Measurements from ENCODE around the gene RAD23B. TPM values are rescaled to one million over a fixed set of nuclear protein-coding genes. Genes with fewer than 3 reads are reported as not detected.

The RAD23B gene
- total and polyA plus RNA-seq, 2 of the 13 experiments (the other 11 are each of a cell fraction or from before 2014, with no cell fraction given): 133 to 156 TPM

- TF ChIP-seq, protein P1, sequence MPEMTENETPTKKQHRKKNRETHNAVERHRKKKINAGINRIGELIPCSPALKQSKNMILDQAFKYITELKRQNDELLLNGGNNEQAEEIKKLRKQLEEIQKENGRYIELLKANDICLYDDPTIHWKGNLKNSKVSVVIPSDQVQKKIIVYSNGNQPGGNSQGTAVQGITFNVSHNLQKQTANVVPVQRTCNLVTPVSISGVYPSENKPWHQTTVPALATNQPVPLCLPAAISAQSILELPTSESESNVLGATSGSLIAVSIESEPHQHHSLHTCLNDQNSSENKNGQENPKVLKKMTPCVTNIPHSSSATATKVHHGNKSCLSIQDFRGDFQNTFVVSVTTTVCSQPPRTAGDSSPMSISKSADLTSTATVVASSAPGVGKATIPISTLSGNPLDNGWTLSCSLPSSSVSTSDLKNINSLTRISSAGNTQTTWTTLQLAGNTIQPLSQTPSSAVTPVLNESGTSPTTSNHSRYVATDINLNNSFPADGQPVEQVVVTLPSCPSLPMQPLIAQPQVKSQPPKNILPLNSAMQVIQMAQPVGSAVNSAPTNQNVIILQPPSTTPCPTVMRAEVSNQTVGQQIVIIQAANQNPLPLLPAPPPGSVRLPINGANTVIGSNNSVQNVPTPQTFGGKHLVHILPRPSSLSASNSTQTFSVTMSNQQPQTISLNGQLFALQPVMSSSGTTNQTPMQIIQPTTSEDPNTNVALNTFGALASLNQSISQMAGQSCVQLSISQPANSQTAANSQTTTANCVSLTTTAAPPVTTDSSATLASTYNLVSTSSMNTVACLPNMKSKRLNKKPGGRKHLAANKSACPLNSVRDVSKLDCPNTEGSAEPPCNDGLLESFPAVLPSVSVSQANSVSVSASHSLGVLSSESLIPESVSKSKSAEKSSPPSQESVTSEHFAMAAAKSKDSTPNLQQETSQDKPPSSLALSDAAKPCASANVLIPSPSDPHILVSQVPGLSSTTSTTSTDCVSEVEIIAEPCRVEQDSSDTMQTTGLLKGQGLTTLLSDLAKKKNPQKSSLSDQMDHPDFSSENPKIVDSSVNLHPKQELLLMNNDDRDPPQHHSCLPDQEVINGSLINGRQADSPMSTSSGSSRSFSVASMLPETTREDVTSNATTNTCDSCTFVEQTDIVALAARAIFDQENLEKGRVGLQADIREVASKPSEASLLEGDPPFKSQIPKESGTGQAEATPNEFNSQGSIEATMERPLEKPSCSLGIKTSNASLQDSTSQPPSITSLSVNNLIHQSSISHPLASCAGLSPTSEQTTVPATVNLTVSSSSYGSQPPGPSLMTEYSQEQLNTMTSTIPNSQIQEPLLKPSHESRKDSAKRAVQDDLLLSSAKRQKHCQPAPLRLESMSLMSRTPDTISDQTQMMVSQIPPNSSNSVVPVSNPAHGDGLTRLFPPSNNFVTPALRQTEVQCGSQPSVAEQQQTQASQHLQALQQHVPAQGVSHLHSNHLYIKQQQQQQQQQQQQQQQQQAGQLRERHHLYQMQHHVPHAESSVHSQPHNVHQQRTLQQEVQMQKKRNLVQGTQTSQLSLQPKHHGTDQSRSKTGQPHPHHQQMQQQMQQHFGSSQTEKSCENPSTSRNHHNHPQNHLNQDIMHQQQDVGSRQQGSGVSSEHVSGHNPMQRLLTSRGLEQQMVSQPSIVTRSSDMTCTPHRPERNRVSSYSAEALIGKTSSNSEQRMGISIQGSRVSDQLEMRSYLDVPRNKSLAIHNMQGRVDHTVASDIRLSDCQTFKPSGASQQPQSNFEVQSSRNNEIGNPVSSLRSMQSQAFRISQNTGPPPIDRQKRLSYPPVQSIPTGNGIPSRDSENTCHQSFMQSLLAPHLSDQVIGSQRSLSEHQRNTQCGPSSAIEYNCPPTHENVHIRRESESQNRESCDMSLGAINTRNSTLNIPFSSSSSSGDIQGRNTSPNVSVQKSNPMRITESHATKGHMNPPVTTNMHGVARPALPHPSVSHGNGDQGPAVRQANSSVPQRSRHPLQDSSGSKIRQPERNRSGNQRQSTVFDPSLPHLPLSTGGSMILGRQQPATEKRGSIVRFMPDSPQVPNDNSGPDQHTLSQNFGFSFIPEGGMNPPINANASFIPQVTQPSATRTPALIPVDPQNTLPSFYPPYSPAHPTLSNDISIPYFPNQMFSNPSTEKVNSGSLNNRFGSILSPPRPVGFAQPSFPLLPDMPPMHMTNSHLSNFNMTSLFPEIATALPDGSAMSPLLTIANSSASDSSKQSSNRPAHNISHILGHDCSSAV (CRISPR knock-in tag; IDR thresholded peaks at IDR 0.05; ENCODE audit: borderline replicate concordance): no peak
- TF ChIP-seq E2F2 (CRISPR knock-in tag; IDR thresholded peaks at IDR 0.05; ENCODE audit: borderline replicate concordance) (no peak), HIC2 (CRISPR knock-in tag; IDR thresholded peaks at IDR 0.05; ENCODE audit: low read depth) (no peak), ZNF337 (CRISPR knock-in tag; IDR thresholded peaks at IDR 0.05; ENCODE audit: borderline replicate concordance, low read depth) (no peak), ZNF546 (CRISPR knock-in tag; conservative IDR thresholded peaks at IDR 0.05) (no peak), FOXO4 (CRISPR knock-in tag; conservative IDR thresholded peaks at IDR 0.05) (no peak), SMAD1 (CRISPR knock-in tag; IDR thresholded peaks at IDR 0.05; ENCODE audit: borderline replicate concordance, low read depth) (no peak), ZNF12 (CRISPR knock-in tag; IDR thresholded peaks at IDR 0.05) (no peak), NCOR1 (IDR thresholded peaks at IDR 0.05; ENCODE audit: borderline replicate concordance, low read length) (no peak), ZBTB38 (CRISPR knock-in tag; IDR thresholded peaks at IDR 0.05) (no peak), KDM4B (CRISPR knock-in tag; IDR thresholded peaks at IDR 0.05) (no peak), FOXC1 (CRISPR knock-in tag; IDR thresholded peaks at IDR 0.05; ENCODE audit: borderline replicate concordance) (no peak), CBX5 (CRISPR knock-in tag; IDR thresholded peaks at IDR 0.05; ENCODE audit: borderline replicate concordance) (no peak), RARG (CRISPR knock-in tag; IDR thresholded peaks at IDR 0.05; ENCODE audit: low read depth) (no peak), ATF7 (IDR thresholded peaks at IDR 0.05) (no peak), ATF7 (CRISPR knock-in tag; IDR thresholded peaks at IDR 0.05) (no peak), ISX (CRISPR knock-in tag; conservative IDR thresholded peaks at IDR 0.05) (no peak)
- TF ChIP-seq, protein P2, sequence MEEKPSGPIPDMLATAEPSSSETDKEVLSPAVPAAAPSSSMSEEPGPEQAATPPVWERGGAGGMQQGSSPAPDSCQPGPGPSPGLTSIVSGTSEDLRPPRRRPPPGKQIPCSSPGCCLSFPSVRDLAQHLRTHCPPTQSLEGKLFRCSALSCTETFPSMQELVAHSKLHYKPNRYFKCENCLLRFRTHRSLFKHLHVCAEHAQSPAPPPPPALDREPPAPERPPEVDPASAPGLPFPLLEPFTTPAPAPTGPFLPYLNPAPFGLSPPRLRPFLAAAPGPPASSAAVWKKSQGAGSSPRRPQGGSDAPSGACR (CRISPR knock-in tag; IDR thresholded peaks at IDR 0.05): no peak
These were observed 13.4 kb upstream of the RAD23B start (continued) for GRCh38 chr9:107269681-107270080.

Measured in HepG2 (cell line).